H9 (cell line): ENCODE results near the gene RNF5. TPM values are rescaled to one million over a fixed set of nuclear protein-coding genes. Genes with fewer than 3 reads are reported as not detected.

Experiments
- DNase-seq: peaks from one replicate; pipeline ENCODE4 v3.0.0-alpha.2; 2017
- H2AFZ ChIP-seq: one replicate; pipeline ENCODE4 v1.6.1; 2013; ENCODE audit warnings: mild to moderate bottlenecking, low read length, control low read depth, moderate library complexity
- H2AK5ac ChIP-seq: 2 replicates; pipeline ENCODE4 v1.6.1; 2013; ENCODE audit warnings: low read length, control low read depth, mixed read lengths; ENCODE audit not compliant: insufficient read length
- H2BK120ac ChIP-seq: one replicate; pipeline ENCODE4 v1.6.1; 2013; ENCODE audit warnings: low read depth, mild to moderate bottlenecking, low read length, control low read depth, inconsistent platforms; ENCODE audit not compliant: poor library complexity, severe bottlenecking
- H2BK12ac ChIP-seq: 2 replicates; pipeline ENCODE4 v1.6.1; 2013; ENCODE audit warnings: low read length, control low read depth, mixed read lengths, low read depth; ENCODE audit not compliant: insufficient read length
- H2BK15ac ChIP-seq: 2 replicates; pipeline ENCODE4 v1.6.1; 2013; ENCODE audit warnings: low read depth, low read length, control low read depth
- H2BK20ac ChIP-seq: one replicate; pipeline ENCODE4 v1.6.1; 2013; ENCODE audit warnings: low read depth, mild to moderate bottlenecking, low read length, control low read depth, inconsistent platforms; ENCODE audit not compliant: poor library complexity, severe bottlenecking
- H2BK5ac ChIP-seq: 2 replicates; pipeline ENCODE4 v1.6.1; 2013; ENCODE audit warnings: low read length, control low read depth, mixed read lengths; ENCODE audit not compliant: insufficient read length
- H3K14ac ChIP-seq: 2 replicates; pipeline ENCODE4 v1.6.1; 2013; ENCODE audit warnings: low read length, control low read depth; ENCODE audit not compliant: insufficient read depth
- H3K18ac ChIP-seq: 2 replicates; pipeline ENCODE4 v1.6.1; 2013; ENCODE audit warnings: low read depth, mild to moderate bottlenecking, mixed read lengths, low read length, control low read depth; ENCODE audit not compliant: insufficient read length
- H3K23ac ChIP-seq: 2 replicates; pipeline ENCODE4 v1.6.1; 2013; ENCODE audit warnings: low read length, control low read depth, mixed read lengths, low read depth; ENCODE audit not compliant: insufficient read length
- H3K23me2 ChIP-seq: 2 replicates; pipeline ENCODE4 v1.6.1; 2013; ENCODE audit warnings: low read depth, mild to moderate bottlenecking, mixed read lengths, low read length, control low read depth; ENCODE audit not compliant: insufficient read length, poor library complexity, severe bottlenecking
- H3K27ac ChIP-seq: 2 replicates; pipeline ENCODE4 v1.5.1; 2013; ENCODE audit warnings: low read length, control low read depth, mixed read lengths, low read depth; ENCODE audit not compliant: insufficient read length
- H3K27me3 ChIP-seq: 2 replicates; pipeline ENCODE4 v1.6.1; 2013; ENCODE audit warnings: low read length, control low read depth, inconsistent platforms; ENCODE audit not compliant: insufficient read depth
- H3K4ac ChIP-seq: 2 replicates; pipeline ENCODE4 v1.6.1; 2013; ENCODE audit warnings: low read depth, mild to moderate bottlenecking, control low read depth, inconsistent platforms, low read length, moderate library complexity
- H3K4me1 ChIP-seq: 2 replicates; pipeline ENCODE4 v1.6.1; 2013; ENCODE audit warnings: low read length, control low read depth, inconsistent platforms; ENCODE audit not compliant: insufficient read depth
- H3K4me2 ChIP-seq: 2 replicates; pipeline ENCODE4 v1.6.1; 2013; ENCODE audit warnings: low read length, control low read depth, mixed read lengths; ENCODE audit not compliant: insufficient read length, insufficient read depth
- H3K56ac ChIP-seq: 2 replicates; pipeline ENCODE4 v1.6.1; 2013; ENCODE audit warnings: low read depth, mild to moderate bottlenecking, mixed read lengths, low read length, control low read depth; ENCODE audit not compliant: insufficient read length
- H3K79me1 ChIP-seq: 2 replicates; pipeline ENCODE4 v1.6.1; 2013; ENCODE audit warnings: low read depth, mild to moderate bottlenecking, moderate library complexity, low read length, control low read depth, inconsistent platforms; ENCODE audit not compliant: insufficient read depth, poor library complexity, severe bottlenecking
- H3K79me2 ChIP-seq: 2 replicates; pipeline ENCODE4 v1.6.1; 2013; ENCODE audit warnings: low read length, control low read depth, inconsistent platforms; ENCODE audit not compliant: insufficient read depth
- H3K9ac ChIP-seq: 2 replicates; pipeline ENCODE4 v1.6.1; 2013; ENCODE audit warnings: low read length, control low read depth, mixed read lengths; ENCODE audit not compliant: insufficient read length; ENCODE audit errors: extremely low read depth
- H3K9me3 ChIP-seq: one replicate; pipeline ENCODE4 v1.6.1; 2013; ENCODE audit warnings: low read depth, low read length, inconsistent platforms; ENCODE audit not compliant: control insufficient read depth
- H3T11ph ChIP-seq: one replicate; pipeline ENCODE4 v1.6.1; 2013; ENCODE audit warnings: mild to moderate bottlenecking, low read length, control low read depth, inconsistent platforms
- H4K20me1 ChIP-seq: one replicate; pipeline ENCODE4 v1.6.1; 2013; ENCODE audit not compliant: control insufficient read depth, insufficient read length, insufficient read depth
- H4K5ac ChIP-seq: 2 replicates; pipeline ENCODE4 v1.6.1; 2013; ENCODE audit warnings: low read depth, mild to moderate bottlenecking, mixed read lengths, low read length, control low read depth; ENCODE audit not compliant: insufficient read length
- H4K8ac ChIP-seq: replicated peaks from 2 replicates; pipeline ENCODE4 v1.6.1; 2013; ENCODE audit warnings: low read length, control low read depth, mixed read lengths, low read depth; ENCODE audit not compliant: insufficient read length
- H4K91ac ChIP-seq: 2 replicates; pipeline ENCODE4 v1.6.1; 2013; ENCODE audit warnings: low read depth, mild to moderate bottlenecking, moderate library complexity, mixed read lengths, low read length, control low read depth; ENCODE audit not compliant: insufficient read length
- H3K27ac Mint-ChIP-seq, 3 experiments: 2 replicates in 2 of 3; 3 replicates in 1 of 3; pipeline ENCODE4 v1.8.0; 2020 to 2021; ENCODE audit warnings: mixed read lengths in 3 of 3, mild to moderate bottlenecking in 1 of 3, moderate library complexity in 1 of 3
- H3K27me3 Mint-ChIP-seq: 2 replicates; pipeline ENCODE4 v1.8.0; 2021; ENCODE audit warnings: low read depth, mild to moderate bottlenecking, moderate library complexity, mixed read lengths
- H3K36me3 Mint-ChIP-seq, 3 experiments: 2 replicates in 2 of 3; 3 replicates in 1 of 3; pipeline ENCODE4 v1.8.0; 2020 to 2021; ENCODE audit warnings: low read depth in 3 of 3, mixed read lengths in 3 of 3; ENCODE audit not compliant: insufficient read depth in 1 of 3
- H3K4me1 Mint-ChIP-seq, 2 experiments: 2 replicates each; pipeline ENCODE4 v1.8.0; 2020; ENCODE audit warnings: mixed read lengths in 2 of 2
- H3K4me3 Mint-ChIP-seq, 2 experiments: 2 replicates in 1 of 2; 3 replicates in 1 of 2; pipeline ENCODE4 v1.8.0; 2020 to 2021; ENCODE audit warnings: mild to moderate bottlenecking in 2 of 2, mixed read lengths in 2 of 2, moderate library complexity in 1 of 2
- H3K9me3 Mint-ChIP-seq, 2 experiments: 2 replicates in 1 of 2; 3 replicates in 1 of 2; pipeline ENCODE4 v1.8.0; 2020; ENCODE audit warnings: mild to moderate bottlenecking in 2 of 2, mixed read lengths in 2 of 2, moderate library complexity in 1 of 2
- CTCF ChIP-seq: fragments of 200-600 bp; sonication (generic); conservative IDR thresholded peaks from 3 replicates; pipeline ENCODE4 v1.8.0; 2021; ENCODE audit warnings: antibody characterized with exemption, mild to moderate bottlenecking
- total RNA-seq: library from RNA; stranded (reverse); gene quantifications from 2 replicates; pipeline ENCODE4 v1.2.1, GENCODE V29; 2021

RNF5 gene
- total RNA-seq, 1 experiment from 2014 or later: 116 TPM

- Histone ChIP-seq H3K14ac (no peak within 1 kb of the TSS), H3K18ac (no peak within 1 kb of the TSS), H3K4me2 (no peak within 1 kb of the TSS), H2BK15ac (no peak within 1 kb of the TSS), H3K9me3 (no peaks in the 10 kb centered on the region), H2BK20ac (no peak within 1 kb of the TSS), H4K5ac (no peak within 1 kb of the TSS), H4K20me1 (peaks cover 2% of the 10 kb centered on the region), H2AK5ac (no peak within 1 kb of the TSS), H3K56ac (no peak within 1 kb of the TSS), H3K4me1 (no peaks in the 10 kb centered on the region), H2BK12ac (no peak within 1 kb of the TSS), H3K9ac (no peak within 1 kb of the TSS), H3T11ph (no peak within 1 kb of the TSS), H3K79me2 (no peaks in the 10 kb centered on the region), H4K91ac (no peak within 1 kb of the TSS), H3K27me3 (no peaks in the 10 kb centered on the region), H2BK5ac (no peak within 1 kb of the TSS), H3K79me1 (no peaks in the 10 kb centered on the region), H4K8ac (no peak within 1 kb of the TSS), H3K23me2 (no peaks in the 10 kb centered on the region), H3K4ac (no peak within 1 kb of the TSS), H2BK120ac (no peak within 1 kb of the TSS), H3K23ac (no peak within 1 kb of the TSS), H3K27ac (no peak within 1 kb of the TSS), H2AFZ (no peak within 1 kb of the TSS)
- peaks cover 24 to 66% (median 43%) of the 10 kb centered on the region in 3 experiments for H3K36me3 Mint-ChIP-seq
- H3K27me3 Mint-ChIP-seq: no peaks in the 10 kb centered on the region; the same call in 1 of the 2 replicates
- H3K4me3 Mint-ChIP-seq: no peak within 1 kb of the TSS; a peak in 1 of 5 replicates
- peaks cover 3 to 23% of the 10 kb centered on the region in 2 experiments; a peak in 2 of 4 replicates for H3K4me1 Mint-ChIP-seq
- no peak for DNase-seq
- no peaks in the 10 kb centered on the region for H3K9me3 Mint-ChIP-seq
- H3K27ac Mint-ChIP-seq: peak within 1 kb of the TSS in 2 of 3 experiments; percentile 78 to 94; a peak in 4 of 7 replicates
- no peak for TF ChIP-seq CTCF
Measured at GRCh38 chr6:32164295-32164694, 13.9 kb upstream of the RNF5 start, which contains the start of gene EGFL8. Gene EGFL8, plus strand, starts transcription at chr6:32164595. Its CDS starts 1,571 bp downstream, at chr6:32166166.
